ENCODE measurements around the gene NHS. TPM values are rescaled to one million over a fixed set of nuclear protein-coding genes. Genes with fewer than 3 reads are reported as not detected.
"Not testable (repeated sequence)": the region's sequence is repeated elsewhere in the genome, so short reads cannot be mapped to it uniquely, and the experiment has no call there.

Gene NHS
- polyA plus RNA-seq, 3 donors: 15.2 to 26.8 (median 25.4) TPM

DNA sequence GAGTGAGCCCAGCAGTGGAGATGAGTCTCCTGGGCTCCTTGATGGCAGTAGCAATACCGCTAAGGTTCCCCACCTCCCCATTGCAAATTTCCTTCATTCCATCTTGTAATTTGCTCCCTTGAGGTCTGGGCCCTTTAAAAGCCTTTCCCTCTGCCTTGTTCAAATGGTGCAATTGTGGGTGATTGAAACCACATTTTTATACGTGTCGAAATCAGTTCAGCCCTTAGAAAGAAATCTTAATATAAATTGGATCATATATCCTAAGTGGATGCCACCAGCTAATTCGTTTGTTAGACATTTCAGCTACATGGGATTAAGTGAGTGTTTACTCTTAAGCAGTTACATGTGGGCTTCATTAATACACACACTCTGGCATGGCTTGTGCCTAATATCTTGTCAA is 68.6 kb downstream of the NHS start:
- no peak for DNase-seq

DNA sequence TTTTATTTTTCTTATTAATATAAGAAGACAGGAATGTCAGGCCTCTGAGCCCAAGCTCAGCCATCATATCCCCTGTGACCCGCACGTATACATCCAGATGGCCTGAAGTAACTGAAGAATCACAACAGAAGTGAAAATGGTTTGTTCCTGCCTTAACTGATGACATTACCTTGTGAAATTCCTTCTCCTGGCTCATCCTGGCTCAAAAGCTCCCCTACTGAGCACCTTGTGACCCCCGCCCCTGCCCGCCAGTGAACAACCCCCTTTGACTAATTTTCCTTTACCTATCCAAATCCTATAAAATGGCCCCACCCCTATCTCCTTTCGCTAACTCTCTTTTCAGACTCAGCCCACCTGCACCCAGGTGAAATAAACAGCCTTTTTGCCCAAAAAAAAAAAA is 71.3 kb downstream of the NHS start:
- DNase-seq: not testable (repeated sequence)

DNA sequence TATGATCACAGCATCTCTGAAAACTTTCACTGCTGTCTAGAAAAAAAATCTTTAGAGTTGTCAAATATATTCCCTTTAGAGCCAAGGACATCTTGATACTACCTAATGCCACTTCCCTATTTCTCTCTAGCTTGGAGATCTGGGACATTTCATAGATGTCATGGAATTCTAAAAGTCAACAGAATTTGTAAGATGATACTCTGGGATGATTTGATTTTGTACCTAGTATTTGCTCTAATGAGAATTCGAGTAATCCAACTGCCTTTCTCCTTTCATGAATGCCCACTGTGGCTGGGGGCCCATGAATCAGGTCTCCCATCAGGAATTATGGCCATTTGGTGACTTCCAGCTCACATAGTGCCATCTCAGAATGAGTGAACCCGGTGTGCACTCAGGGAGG is 73.2 kb downstream of the NHS start:
- no peak for DNase-seq

DNA sequence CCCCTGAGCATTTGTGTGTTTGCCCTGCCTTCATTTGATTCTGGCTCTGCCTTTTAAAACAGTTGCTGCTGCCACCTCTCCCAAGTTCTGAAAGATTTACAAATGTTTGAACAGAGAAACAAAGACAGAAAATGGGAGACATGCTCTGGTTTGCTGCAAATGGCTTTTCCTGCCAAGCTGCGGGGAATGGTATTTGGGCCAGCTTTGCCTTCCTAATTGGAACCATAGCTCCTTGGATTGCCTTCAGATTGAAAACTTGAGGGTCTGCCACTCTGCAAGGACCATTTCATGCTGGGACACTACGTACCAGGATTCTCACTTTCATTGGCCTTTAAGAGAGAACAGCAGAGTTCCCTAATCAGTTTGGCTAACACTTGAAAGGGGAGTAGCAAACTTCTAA is 74.9 kb downstream of the NHS start:
- DNase-seq: no peak

DNA sequence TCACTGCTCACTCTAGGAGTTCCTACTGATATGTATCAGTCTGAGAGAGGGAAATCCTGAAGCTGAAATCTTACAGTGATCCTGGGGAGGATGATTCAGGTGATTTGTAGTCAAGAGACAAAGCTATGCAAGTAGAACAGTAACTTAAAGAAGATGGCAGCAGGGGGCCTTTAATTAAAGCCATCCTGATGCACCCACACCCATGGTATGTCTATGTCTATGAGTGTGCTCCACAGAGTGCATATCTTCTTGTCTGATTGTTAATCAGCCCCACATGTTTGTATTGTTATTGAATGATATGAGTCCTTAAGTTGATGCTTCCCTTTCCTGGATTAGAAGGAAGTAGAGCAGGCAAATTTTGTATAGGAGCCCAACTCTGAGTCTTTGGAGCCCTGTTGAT is 78.8 kb downstream of the NHS start:
- no peak for DNase-seq

DNA sequence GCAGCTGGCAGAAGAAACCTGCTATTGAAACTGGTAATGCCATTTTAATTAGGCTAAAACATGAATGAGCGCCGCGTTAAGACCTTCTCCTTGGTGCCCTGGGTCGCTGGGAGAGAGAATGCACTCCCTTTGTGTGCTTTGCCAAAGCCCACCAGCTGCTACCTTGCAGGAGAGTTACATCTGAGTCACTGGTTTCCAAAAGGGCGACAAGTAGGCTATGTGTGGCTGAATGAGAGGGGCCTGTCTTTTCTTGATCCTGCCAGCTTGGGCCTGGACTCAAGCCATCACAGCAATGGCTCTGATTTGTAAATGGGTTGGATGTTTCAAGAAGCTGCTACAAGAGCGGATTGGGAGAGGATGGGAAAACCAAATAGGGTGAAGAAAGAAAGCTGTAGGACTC is 81.5 kb downstream of the NHS start:
- no peak for DNase-seq

DNA sequence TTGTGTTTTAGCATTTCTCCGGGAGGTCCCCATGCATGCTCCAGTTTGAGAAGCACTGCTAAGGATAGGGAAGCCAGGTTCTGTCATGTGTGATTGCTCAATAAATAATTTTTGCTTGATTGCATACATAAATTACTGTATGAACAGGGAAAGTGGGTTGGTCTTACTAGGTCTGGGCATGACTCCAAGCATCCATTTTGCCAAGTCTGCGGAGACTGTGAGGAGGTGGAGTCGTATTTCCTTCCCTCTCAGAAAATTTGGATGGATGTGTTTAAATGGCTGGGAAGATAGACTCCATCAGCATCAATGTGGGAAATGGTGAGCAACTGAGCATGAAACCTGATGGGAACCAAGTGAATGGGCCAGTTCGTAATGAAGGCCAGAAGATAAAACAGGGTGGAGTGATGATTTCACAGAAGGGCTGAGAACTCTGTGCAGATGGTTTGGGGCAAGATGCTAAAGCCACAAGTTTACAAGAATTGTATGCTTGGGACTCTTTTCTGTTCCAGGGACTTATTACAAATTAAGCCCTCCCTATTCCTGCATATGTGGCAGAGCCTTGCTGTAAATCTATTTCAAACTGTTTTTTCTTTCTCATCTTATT is 84.1 kb downstream of the NHS start:
- peak; percentile 49 for DNase-seq

DNA sequence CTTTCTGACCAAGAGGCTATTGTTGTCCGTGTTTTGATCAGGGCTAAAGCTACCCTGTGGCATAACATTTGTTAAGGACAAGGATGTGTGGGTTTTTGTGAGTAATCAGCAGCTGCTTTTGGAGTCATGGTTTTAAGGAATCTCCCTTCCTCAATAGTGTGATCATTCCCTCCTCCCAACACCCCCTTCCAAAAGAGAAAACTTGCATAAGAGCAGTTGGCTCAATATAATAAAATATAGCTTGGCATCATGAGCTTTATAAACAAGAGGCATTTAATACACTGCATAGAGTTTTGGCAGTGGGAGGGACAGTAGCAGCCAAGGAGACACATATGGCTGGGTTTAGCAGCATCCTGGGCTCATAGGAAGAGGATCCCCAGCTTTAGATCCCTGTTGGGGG is 84.7 kb downstream of the NHS start:
- no peak for DNase-seq

DNA sequence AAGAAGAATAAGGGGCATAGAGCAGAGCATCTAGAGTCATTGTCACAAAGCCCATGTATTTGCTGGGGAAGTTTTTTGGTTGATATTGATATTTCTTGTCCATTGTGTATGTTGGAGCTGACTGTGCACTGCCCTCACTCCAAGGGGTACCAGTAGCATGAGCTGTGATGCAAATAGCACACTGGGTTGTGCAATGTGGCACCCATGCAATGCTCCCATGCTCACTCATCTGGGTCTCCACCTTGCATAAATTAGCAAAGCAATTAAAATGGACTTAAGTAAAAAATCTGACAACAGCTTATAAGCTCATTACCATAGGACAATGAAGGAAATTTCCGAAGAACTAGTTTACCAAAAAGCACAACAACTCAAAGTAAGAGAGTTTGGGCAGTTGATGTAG is 87.9 kb downstream of the NHS start:
- DNase-seq: no peak

DNA sequence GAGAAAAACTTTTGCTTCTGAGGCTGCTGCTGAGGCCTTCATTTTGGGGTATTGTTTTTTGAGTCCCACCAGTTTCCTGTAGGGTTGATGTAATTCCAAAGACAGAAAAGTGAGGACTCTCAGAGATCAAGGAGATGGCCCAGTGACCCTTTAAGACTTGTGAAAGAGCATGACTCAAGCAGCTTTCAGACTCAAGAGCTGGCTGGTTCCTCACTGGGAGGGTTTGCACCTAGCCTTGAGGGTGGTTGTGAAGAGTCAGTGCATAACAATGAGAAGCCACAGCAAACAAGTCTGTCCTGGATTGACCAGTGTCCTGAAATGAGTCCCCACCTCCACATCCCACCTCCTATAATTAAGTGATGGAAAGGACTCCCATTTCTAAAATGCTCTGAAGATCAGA is 89.2 kb downstream of the NHS start:
- DNase-seq: no peak

DNA sequence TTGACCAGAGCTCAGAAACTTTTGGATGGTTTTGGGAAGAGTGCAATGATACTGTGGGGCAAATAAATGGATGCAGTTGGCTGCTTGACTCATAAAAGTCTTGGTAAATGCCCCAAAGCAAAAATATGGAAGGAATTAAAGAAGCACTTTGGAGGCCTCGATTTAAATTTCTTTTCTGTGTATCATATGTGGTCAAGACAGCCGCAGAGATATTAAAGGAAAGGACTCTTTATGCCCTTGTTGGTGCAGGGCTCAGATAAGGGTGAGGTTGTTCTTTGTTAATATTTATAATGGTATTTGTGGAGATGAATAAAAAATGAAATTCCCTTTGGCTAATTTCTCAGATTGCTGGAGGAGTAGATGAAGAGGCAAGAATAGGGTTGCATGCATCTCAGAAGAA is 90.2 kb downstream of the NHS start:
- no peak for DNase-seq

DNA sequence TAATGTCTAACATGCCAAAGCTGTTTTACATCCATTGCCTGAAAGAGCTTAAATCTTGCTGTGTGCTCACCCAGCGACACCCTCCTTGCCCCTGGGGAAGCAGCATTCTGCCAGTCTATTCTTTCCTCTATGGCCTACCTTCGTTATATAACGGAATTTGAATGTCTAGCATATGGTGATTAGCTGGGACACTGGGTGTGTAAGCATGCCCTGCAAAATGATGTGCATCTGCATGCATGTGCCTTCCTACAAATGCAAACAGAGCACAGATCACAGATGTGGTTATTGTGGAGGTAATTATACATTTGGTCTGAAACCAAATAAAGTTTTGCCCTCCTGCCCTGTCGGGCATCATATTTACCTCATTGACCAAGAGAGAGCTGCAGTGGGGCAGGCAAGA is 90.8 kb downstream of the NHS start:
- DNase-seq: no peak

DNA sequence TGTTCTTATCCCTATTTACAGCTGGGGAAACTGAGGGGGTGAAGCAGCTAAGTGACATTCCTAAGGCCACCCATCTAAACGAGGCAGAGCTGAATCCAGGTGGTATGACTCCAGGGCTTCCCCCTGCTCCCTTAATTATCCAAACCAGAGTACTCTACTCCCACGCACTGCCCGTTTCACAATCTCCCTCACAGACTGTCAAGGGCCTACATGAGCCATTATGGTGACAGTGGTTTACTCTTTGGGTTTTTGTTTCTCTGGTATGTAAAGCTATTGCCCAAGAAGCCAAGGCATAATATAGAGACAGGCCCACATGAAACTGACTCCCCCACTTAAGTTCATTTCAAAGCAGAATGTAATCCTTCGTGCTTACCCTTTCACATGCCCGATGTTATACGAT is 95.1 kb downstream of the NHS start:
- DNase-seq: no peak

DNA sequence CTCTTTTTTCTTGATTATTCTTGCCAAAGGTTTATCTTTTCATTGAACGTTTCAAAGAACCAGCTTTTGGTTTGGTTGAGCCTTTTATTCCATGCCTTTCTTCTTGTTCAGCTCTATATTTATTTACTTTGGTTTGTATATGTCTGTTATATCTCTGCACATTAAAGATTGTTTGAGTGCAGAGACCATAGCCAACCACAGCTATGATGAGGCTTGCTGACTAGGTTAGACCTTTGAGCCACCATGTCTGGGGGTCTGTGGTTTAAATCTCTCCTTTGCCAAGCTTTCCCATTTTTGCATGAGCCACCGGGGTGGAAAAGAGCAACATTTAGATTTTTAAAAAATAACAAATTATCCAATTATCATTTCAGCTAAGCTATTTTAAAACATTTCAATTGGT is 96.1 kb downstream of the NHS start:
- DNase-seq: no peak

DNA sequence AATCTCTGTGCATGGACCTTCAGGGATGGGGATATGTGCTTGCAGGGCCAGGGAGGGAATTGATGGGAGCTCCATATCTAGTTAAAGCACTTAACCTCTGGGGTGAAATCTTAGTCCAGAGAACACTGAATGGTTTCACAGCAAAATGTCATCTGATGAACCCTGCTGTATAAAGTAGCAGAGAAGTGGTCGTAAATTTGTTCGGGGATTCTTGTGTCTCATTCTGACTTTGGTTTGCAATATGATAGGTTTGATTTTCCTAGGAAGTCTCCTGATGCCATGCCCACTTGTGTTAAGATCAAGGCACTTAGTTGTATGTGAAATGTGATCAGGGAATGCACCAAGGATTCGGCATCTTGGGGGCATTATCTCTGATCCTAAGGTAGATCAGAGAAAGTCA is 96.9 kb downstream of the NHS start:
- DNase-seq: peak; percentile 31

DNA sequence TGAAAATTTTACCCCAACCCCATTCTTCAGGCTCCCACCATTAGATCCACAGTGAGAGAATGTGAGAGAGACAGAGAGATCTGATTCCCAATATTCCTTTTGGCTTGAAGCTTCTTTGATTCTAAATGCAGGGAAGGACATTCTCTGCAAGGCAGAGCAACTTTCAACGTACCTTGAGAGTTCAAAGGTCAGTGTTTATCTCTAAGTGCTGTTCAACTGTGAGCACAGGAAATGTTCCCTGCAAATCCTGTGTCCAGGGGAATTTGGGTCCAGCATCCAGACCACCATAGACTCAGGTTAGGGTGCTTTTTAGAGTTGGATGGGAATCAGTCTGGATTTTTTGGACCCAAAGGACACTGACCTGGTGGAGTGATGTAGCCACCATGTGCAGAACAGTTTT is 97.4 kb downstream of the NHS start:
- no peak for DNase-seq

DNA sequence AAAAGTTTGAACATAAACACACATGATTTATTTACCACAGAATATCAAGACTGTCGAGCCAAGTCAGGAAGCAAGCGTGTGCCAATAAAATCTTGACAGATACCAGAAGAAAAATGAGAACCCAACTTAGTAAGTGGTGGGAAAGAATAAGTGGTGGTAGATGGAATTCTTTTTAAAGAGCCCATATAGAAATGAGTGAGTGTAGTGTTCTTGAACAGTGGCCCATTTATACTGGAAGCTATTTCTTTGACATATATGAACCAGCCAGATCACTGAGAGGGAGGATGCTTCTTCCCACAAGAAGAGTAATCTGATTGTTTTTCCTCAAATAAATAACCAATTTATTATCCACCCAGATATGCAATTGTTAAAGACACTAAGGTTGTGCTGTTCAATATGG is 98.0 kb downstream of the NHS start:
- DNase-seq: no peak

DNA sequence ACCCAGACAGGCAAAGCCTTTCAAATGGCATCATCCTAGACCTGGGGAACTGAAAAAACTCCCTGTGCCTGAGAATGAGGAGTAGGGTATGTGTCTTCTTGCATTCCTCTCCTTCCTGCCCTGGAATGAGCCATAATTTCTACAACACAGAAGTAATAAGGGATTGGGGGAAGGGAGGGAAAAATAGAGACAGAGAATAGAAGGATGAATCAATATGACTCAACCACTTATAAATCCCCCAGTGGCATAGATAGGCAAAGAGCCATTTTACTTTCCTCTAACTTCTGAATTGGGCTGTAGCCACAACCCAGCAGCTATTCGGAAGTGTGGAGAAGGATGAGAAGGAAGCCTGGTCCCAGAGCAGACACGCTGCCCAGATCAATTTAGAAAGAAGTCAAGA is 99.9 kb downstream of the NHS start:
- no peak for DNase-seq

DNA sequence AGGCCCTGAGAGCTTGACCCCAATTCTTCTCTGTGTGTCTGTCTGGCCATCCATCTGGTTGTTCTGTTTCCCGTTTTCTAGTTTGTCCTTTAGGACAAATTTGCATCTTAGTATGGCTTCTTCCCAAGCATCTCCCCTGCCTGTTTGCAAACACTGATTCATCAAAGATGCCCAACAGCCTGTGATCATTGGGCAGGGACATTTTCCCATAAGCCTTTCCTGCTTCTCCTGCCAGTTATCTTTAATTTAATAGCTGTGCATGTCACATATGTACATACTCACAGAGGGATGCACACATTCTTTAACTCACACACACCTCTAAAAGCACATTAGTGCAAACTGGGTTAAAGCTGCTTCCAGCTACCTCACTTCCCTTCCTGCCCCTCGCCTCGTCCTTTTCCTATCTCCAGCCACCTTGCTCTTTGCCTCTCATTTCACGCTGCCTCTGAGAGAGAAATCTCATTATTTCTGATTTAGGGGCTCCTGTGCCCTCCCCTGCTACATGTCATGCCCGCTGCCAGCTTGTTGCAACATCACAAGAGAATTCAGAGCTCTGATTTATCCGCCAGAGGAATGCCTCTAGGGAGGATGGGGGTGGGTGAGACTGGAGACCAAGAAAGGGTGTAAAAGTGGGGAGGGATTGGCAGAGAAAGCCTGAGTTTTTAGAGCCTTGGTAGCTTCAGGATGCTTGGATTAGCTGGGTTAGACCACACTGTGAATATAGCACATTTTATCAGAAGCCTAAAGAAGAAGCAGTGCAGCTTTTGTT is 100.6 kb downstream of the NHS start:
- peak; percentile 30 for DNase-seq

DNA sequence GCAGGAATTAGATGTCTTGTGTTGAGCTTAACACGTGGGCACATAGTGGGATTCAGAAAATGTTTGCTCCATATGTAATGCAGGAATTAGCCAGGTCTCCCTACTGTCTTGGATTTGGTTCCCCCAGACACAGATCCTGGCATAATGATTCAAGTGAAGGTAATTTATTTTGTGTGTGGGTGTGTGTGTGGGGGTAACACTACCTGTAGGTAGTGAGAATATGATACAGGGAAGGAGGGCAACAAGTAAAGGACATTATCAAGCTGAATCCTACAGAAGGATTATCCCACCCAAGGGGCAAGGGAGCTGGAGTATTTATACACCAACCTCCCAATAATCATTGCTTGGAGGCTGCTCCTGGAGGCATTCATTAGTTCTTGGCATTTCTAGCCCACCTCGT is 101.4 kb downstream of the NHS start:
- no peak for DNase-seq

DNA sequence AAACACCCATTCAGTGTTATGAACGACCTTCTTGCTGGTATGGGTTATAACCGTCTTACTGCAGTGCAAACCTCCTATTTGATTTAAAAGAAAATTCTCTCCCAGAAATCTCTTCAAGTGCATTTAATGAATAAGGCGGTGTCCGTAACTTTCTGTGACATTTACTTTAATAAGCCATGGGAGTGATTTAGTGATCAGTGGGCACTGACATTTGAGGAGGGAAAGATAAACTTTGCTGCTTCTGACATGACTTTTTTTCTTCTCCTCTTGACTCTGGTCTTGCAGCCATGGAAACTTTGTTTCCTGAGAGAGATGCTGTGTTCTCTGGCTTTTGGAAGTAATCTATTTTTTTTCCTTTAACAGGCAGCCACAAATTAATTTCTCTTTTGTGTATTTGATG is 106.1 kb downstream of the NHS start:
- no peak for DNase-seq

DNA sequence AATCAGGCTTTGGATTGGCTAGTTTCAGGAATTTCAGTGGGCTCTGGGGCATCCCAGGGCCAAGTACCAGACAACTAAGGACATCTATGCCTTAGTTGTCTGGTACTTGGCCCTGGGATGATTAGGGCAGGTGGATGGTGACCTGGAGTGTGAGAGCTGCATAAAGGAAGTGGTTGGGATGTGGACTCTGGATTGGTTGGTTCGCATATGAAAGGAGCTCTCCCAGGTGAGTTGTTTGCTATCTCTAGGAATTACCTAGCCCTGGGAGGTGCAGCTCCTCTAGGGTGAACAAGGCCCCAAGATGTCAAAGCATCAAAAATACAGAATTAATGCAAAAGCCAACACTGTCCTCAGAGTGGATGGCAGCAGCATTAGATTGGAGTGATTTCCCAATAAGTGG is 109.6 kb downstream of the NHS start:
- DNase-seq: no peak

DNA sequence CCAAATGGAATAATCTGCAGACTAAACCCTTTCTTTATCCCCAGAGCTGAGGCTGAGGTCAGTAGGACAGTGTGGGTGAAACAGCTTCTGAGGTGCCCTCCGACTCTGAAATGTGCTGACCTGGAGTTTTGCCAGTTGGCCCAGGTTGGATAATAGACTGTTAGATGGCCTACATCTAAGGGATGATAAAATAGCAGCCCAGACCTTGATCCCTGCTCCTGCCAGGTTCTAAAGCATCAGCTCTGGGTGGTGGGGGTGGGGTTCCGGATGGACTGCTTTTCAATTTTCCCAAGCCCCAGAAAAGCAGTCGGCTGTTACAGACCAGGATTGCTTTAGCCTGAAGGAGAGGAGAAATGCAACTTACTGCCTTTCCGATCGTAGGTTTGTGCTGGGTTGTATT is 110.4 kb downstream of the NHS start:
- DNase-seq: no peak

DNA sequence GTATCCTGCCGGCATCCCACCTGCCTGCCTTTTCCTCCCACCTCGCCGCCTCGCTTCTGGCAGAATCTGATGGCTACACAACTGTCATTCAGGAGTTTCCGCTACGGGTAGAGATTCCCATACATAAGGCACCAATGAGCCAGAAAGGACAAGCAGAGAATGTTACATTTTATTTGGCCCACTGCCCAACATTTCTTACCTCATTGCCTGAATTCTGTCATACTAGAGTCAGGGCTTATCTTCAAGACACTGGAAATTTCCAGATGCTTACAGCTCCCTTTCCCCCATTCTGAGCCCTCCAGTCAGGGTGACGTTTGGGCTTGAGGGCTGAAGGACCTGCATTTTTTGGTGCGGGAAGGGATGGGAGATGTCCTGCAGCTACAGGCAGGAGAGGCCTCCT is 113.0 kb downstream of the NHS start:
- no peak for DNase-seq

Data from renal pelvis (tissue), 4 donors.